ENCODE measurements around the gene RASAL1.

Gene RASAL1

GRCh38 chr12:113099364-113099763 is 36.2 kb downstream of the RASAL1 start:
- DNase-seq (ENCODE audit: low read depth in 1 of 2, low spot score in 1 of 2) = no peak

- peak; percentile 32 to 58 for DNase-seq (ENCODE audit: low read depth in 1 of 2, low spot score in 1 of 2)
These were observed 37.0 kb downstream of the RASAL1 start for GRCh38 chr12:113098441-113099028.

- no peak for DNase-seq (ENCODE audit: low read depth in 1 of 2, low spot score in 1 of 2)
These were observed 37.7 kb downstream of the RASAL1 start for GRCh38 chr12:113097716-113098440.

GRCh38 chr12:113096675-113097461 is 38.7 kb downstream of the RASAL1 start:
- DNase-seq (ENCODE audit: low read depth in 1 of 2, low spot score in 1 of 2) = no peak

- no peak for DNase-seq (ENCODE audit: low read depth in 1 of 2, low spot score in 1 of 2)
These were observed 40.2 kb downstream of the RASAL1 start for GRCh38 chr12:113095405-113095804.

GRCh38 chr12:113094738-113095137 is 40.8 kb downstream of the RASAL1 start:
- no peak for DNase-seq (ENCODE audit: low read depth in 1 of 2, low spot score in 1 of 2)

- DNase-seq (ENCODE audit: low read depth in 1 of 2, low spot score in 1 of 2) = no peak
These were observed 42.0 kb downstream of the RASAL1 start for GRCh38 chr12:113093409-113094101.

GRCh38 chr12:113092607-113093408 is 42.8 kb downstream of the RASAL1 start:
- DNase-seq (ENCODE audit: low read depth in 1 of 2, low spot score in 1 of 2) = no peak

GRCh38 chr12:113091506-113091905 is 44.1 kb downstream of the RASAL1 start:
- no peak for DNase-seq (ENCODE audit: low read depth in 1 of 2, low spot score in 1 of 2)

- no peak for DNase-seq (ENCODE audit: low read depth in 1 of 2, low spot score in 1 of 2)
These were observed 44.8 kb downstream of the RASAL1 start for GRCh38 chr12:113090740-113091139.

GRCh38 chr12:113089839-113090238 is 45.7 kb downstream of the RASAL1 start:
- no peak for DNase-seq (ENCODE audit: low read depth in 1 of 2, low spot score in 1 of 2)

GRCh38 chr12:113088971-113089756 is 46.4 kb downstream of the RASAL1 start:
- peak in 1 of 2 donors; percentile 40 for DNase-seq (ENCODE audit: low read depth in 1 of 2, low spot score in 1 of 2)

- no peak for DNase-seq (ENCODE audit: low read depth in 1 of 2, low spot score in 1 of 2)
These were observed 47.5 kb downstream of the RASAL1 start for GRCh38 chr12:113088037-113088436.

GRCh38 chr12:113087193-113087592 is 48.4 kb downstream of the RASAL1 start:
- DNase-seq (ENCODE audit: low read depth in 1 of 2, low spot score in 1 of 2) = no peak

GRCh38 chr12:113086249-113087164 is 49.1 kb downstream of the RASAL1 start:
- DNase-seq (ENCODE audit: low read depth in 1 of 2, low spot score in 1 of 2) = no peak

- DNase-seq (ENCODE audit: low read depth in 1 of 2, low spot score in 1 of 2) = no peak
These were observed 51.6 kb downstream of the RASAL1 start for GRCh38 chr12:113083863-113084435.

GRCh38 chr12:113082486-113083148 is 52.9 kb downstream of the RASAL1 start:
- no peak for DNase-seq (ENCODE audit: low read depth in 1 of 2, low spot score in 1 of 2)

- DNase-seq (ENCODE audit: low read depth in 1 of 2, low spot score in 1 of 2) = no peak
These were observed 53.7 kb downstream of the RASAL1 start for GRCh38 chr12:113081873-113082272.
